ENCODE measurements around the gene PCDH8.

DNA sequence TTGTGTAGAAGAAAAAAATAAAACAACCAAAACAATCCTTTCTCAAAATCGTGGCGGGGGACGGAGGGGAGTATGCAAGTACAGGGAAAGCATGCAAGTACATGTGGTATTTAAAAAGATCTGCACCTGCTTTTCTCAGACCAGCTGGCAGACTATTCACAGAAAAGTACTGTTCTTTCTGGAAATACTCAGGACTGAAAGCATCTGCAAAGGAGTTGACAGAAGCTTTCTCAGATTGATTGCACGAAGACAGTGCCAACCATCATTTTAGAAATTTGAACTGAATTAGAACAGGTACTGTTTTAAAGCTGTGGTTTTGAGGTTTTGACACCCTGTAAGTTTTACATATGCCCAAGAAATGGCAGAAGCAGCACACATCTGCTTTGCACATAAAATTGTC lies 19.8 kb upstream of the PCDH8 start:
- TF ChIP-seq, protein P1, sequence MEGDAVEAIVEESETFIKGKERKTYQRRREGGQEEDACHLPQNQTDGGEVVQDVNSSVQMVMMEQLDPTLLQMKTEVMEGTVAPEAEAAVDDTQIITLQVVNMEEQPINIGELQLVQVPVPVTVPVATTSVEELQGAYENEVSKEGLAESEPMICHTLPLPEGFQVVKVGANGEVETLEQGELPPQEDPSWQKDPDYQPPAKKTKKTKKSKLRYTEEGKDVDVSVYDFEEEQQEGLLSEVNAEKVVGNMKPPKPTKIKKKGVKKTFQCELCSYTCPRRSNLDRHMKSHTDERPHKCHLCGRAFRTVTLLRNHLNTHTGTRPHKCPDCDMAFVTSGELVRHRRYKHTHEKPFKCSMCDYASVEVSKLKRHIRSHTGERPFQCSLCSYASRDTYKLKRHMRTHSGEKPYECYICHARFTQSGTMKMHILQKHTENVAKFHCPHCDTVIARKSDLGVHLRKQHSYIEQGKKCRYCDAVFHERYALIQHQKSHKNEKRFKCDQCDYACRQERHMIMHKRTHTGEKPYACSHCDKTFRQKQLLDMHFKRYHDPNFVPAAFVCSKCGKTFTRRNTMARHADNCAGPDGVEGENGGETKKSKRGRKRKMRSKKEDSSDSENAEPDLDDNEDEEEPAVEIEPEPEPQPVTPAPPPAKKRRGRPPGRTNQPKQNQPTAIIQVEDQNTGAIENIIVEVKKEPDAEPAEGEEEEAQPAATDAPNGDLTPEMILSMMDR (IDR thresholded peaks at IDR 0.05; ENCODE audit: poor library complexity, severe bottlenecking) = no peak
- TF ChIP-seq RAD21 (conservative IDR thresholded peaks at IDR 0.05) = no peak
- no peak for TF ChIP-seq EZH2 (IDR thresholded peaks at IDR 0.05; ENCODE audit: borderline replicate concordance, insufficient read depth, low read length, poor library complexity, severe bottlenecking)
- no peak for TF ChIP-seq POLR2AphosphoS5 (IDR thresholded peaks at IDR 0.05)
- TF ChIP-seq EP300 (conservative IDR thresholded peaks at IDR 0.05; ENCODE audit: poor library complexity, severe bottlenecking) = no peak
- TF ChIP-seq TAF1 (IDR thresholded peaks at IDR 0.05; ENCODE audit: low read depth) = no peak
- TF ChIP-seq, protein P2, sequence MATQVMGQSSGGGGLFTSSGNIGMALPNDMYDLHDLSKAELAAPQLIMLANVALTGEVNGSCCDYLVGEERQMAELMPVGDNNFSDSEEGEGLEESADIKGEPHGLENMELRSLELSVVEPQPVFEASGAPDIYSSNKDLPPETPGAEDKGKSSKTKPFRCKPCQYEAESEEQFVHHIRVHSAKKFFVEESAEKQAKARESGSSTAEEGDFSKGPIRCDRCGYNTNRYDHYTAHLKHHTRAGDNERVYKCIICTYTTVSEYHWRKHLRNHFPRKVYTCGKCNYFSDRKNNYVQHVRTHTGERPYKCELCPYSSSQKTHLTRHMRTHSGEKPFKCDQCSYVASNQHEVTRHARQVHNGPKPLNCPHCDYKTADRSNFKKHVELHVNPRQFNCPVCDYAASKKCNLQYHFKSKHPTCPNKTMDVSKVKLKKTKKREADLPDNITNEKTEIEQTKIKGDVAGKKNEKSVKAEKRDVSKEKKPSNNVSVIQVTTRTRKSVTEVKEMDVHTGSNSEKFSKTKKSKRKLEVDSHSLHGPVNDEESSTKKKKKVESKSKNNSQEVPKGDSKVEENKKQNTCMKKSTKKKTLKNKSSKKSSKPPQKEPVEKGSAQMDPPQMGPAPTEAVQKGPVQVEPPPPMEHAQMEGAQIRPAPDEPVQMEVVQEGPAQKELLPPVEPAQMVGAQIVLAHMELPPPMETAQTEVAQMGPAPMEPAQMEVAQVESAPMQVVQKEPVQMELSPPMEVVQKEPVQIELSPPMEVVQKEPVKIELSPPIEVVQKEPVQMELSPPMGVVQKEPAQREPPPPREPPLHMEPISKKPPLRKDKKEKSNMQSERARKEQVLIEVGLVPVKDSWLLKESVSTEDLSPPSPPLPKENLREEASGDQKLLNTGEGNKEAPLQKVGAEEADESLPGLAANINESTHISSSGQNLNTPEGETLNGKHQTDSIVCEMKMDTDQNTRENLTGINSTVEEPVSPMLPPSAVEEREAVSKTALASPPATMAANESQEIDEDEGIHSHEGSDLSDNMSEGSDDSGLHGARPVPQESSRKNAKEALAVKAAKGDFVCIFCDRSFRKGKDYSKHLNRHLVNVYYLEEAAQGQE (IDR thresholded peaks at IDR 0.05; ENCODE audit: borderline replicate concordance) = no peak
- TF ChIP-seq MXI1 (conservative IDR thresholded peaks at IDR 0.05; ENCODE audit: poor library complexity, severe bottlenecking) = no peak

Measured in neural cell (in vitro differentiated cells).